Peyer's patch (tissue), 4 donors: ENCODE data around the gene RTN4. TPM values are rescaled to one million over a fixed set of nuclear protein-coding genes. Genes with fewer than 3 reads are reported as not detected.
A peak's percentile ranks its signal among the peaks of the same experiment; 100 is the strongest.
"Not testable (repeated sequence)": the region's sequence is repeated elsewhere in the genome, so short reads cannot be mapped to it uniquely, and the experiment has no call there.

ENCODE experiments used
- DNase-seq, 3 donors: peaks; one replicate each; pipeline ENCODE4 v3.0.0-alpha.2; 2017 to 2019
- H3K27ac ChIP-seq, 4 donors: fragments of 200-600 bp; sonication (generic); one replicate each; pipeline ENCODE4 v1.5.1; 2016 to 2019
- H3K27me3 ChIP-seq, 2 donors: fragments of 200-600 bp; sonication (generic); one replicate each; pipeline ENCODE4 v1.5.1; 2019
- H3K36me3 ChIP-seq, 3 donors: fragments of 200-600 bp; sonication (generic); one replicate each; pipeline ENCODE4 v1.5.1; 2016 to 2019
- H3K4me1 ChIP-seq, 4 donors: fragments of 200-600 bp; sonication (generic); one replicate each; pipeline ENCODE4 v1.5.1; 2016 to 2019
- H3K4me3 ChIP-seq, 4 donors: fragments of 200-600 bp; sonication (generic); 1 replicate in 3 of 4; 2 replicates in 1 of 4; pipeline ENCODE4 v1.5.1; 2016 to 2019; ENCODE audit warnings: mild to moderate bottlenecking in 1 of 4
- H3K9me3 ChIP-seq, 4 donors: fragments of 200-600 bp; sonication (generic); one replicate each; pipeline ENCODE4 v1.5.1; 2016 to 2019; ENCODE audit warnings: mild to moderate bottlenecking in 1 of 4
- CTCF ChIP-seq, 6 experiments: fragments of 450-650 bp in 4 of 6; fragments of 200-600 bp in 2 of 6; sonication (generic) in 1 of 6; IDR thresholded peaks; one replicate each; pipeline ENCODE4 v1.5.1; 2017 to 2019; ENCODE audit warnings: antibody characterized with exemption in 6 of 6, mild to moderate bottlenecking in 3 of 6, moderate library complexity in 1 of 6
- POLR2A ChIP-seq, 2 donors: fragments of 450-650 bp; IDR thresholded peaks; one replicate each; pipeline ENCODE4 v1.5.1; 2017; ENCODE audit warnings: antibody characterized with exemption in 2 of 2, mild to moderate bottlenecking in 2 of 2, moderate library complexity in 2 of 2
- total RNA-seq, 4 donors: library from RNA; depleted of rRNA; stranded (reverse); fragments of >200 nt; gene quantifications; one replicate each; pipeline ENCODE4 v1.1.0, GENCODE V29; 2016

Gene RTN4
- total RNA-seq, 4 donors from 2014 or later = 140 to 313 (median 195) TPM

GRCh38 chr2:55080204-55080738, 30.0 kb upstream of the RTN4 start:
- Histone ChIP-seq H3K27ac (no peak overlapping the region), H3K4me3 (no peak overlapping the region), H3K36me3 (no peaks in the 10 kb centered on the region), H3K9me3 (no peaks in the 10 kb centered on the region), H3K4me1 (no peaks in the 10 kb centered on the region), H3K27me3 (no peaks in the 10 kb centered on the region)
- DNase-seq = no peak
- TF ChIP-seq POLR2A (IDR thresholded peaks at IDR 0.05) = no peak
- no peak for TF ChIP-seq CTCF (IDR thresholded peaks at IDR 0.05)

GRCh38 chr2:55078956-55079355, 28.7 kb upstream of the RTN4 start:
- Histone ChIP-seq H3K4me1 (no peaks in the 10 kb centered on the region), H3K4me3 (no peak overlapping the region), H3K9me3 (no peaks in the 10 kb centered on the region), H3K27me3 (no peaks in the 10 kb centered on the region), H3K27ac (no peak overlapping the region), H3K36me3 (no peaks in the 10 kb centered on the region)
- TF ChIP-seq POLR2A (IDR thresholded peaks at IDR 0.05) (no peak), CTCF (IDR thresholded peaks at IDR 0.05) (no peak)
- no peak for DNase-seq

- no peaks in the 10 kb centered on the region for H3K36me3 ChIP-seq
- no peaks in the 10 kb centered on the region for H3K4me1 ChIP-seq
- no peak overlapping the region for H3K4me3 ChIP-seq
- no peaks in the 10 kb centered on the region for H3K9me3 ChIP-seq
- no peaks in the 10 kb centered on the region for H3K27me3 ChIP-seq
- no peak for TF ChIP-seq CTCF (IDR thresholded peaks at IDR 0.05)
- no peak for TF ChIP-seq POLR2A (IDR thresholded peaks at IDR 0.05)
- no peak overlapping the region for H3K27ac ChIP-seq
- no peak for DNase-seq
These were observed 26.5 kb upstream of the RTN4 start for GRCh38 chr2:55076721-55077120.

GRCh38 chr2:55076019-55076418, 25.8 kb upstream of the RTN4 start:
- H3K9me3 ChIP-seq, DNase-seq, H3K4me3 ChIP-seq, H3K27me3 ChIP-seq, H3K27ac ChIP-seq, H3K4me1 ChIP-seq, H3K36me3 ChIP-seq: not testable (repeated sequence)

GRCh38 chr2:55073000-55073983, 23.0 kb upstream of the RTN4 start:
- Histone ChIP-seq H3K27ac (no peak overlapping the region), H3K9me3 (no peaks in the 10 kb centered on the region), H3K4me1 (no peaks in the 10 kb centered on the region), H3K36me3 (no peaks in the 10 kb centered on the region), H3K4me3 (no peak overlapping the region), H3K27me3 (no peaks in the 10 kb centered on the region)
- no peak for DNase-seq
- TF ChIP-seq POLR2A (IDR thresholded peaks at IDR 0.05) (no peak), CTCF (IDR thresholded peaks at IDR 0.05) (no peak)

GRCh38 chr2:55063713-55064323, 13.6 kb upstream of the RTN4 start:
- Histone ChIP-seq H3K36me3 (no peaks in the 10 kb centered on the region), H3K4me3 (no peak overlapping the region), H3K27me3 (no peaks in the 10 kb centered on the region), H3K27ac (no peak overlapping the region), H3K4me1 (no peaks in the 10 kb centered on the region), H3K9me3 (no peaks in the 10 kb centered on the region)
- TF ChIP-seq POLR2A (IDR thresholded peaks at IDR 0.05) (no peak), CTCF (IDR thresholded peaks at IDR 0.05) (peak in 3 of 6 experiments; percentile 6 to 26 (median 11))
- no peak for DNase-seq
